NT2/D1 (cell line): ENCODE results near the gene NAMPT.

Experiments used
- SUZ12 ChIP-seq: IDR thresholded peaks from 2 replicates; pipeline ENCODE4 v1.6.1; 2011; ENCODE audit not compliant: insufficient read length, insufficient read depth; ENCODE audit errors: extremely low read depth
- YY1 ChIP-seq: IDR thresholded peaks from 2 replicates; pipeline ENCODE4 v1.6.1; 2011; ENCODE audit not compliant: insufficient read length, insufficient read depth
- ZNF274 ChIP-seq: IDR thresholded peaks from 2 replicates; pipeline ENCODE4 v1.6.1; 2011; ENCODE audit warnings: mild to moderate bottlenecking, low read depth, low read length

DNA sequence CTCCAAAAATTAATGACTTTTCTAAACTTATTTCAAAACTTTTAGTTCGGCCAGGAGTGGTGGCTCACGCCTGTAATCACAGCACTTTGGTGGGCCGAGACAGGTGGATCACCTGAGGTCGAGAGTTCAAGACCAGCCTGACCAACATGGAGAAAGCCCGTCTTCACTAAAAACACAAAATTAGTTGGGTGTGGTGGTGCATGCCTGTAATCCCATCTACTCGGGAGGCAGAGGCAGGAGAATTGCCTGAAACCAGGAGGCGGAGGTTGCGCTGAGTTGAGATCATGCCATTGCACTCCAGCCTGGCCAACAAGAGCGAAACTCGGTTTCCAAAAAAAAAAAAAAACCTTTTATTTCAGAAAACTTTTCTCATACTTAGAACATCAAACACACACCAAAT is 8.3 kb downstream of the NAMPT start:
- TF ChIP-seq ZNF274, result no peak
- no peak for TF ChIP-seq YY1
- TF ChIP-seq SUZ12, result no peak
